IPS-18c (cell line): ENCODE results near the gene IGF2R.
"Not testable (repeated sequence)": the region's sequence is repeated elsewhere in the genome, so short reads cannot be mapped to it uniquely, and the experiment has no call there.

Experiments used
- H3K4me3 ChIP-seq: 2 replicates; pipeline ENCODE4 v1.7.0; 2013; ENCODE audit warnings: low read depth, mild to moderate bottlenecking, low read length, moderate library complexity; ENCODE audit not compliant: insufficient read depth
- H3K9me3 ChIP-seq: one replicate; pipeline ENCODE4 v1.6.1; 2013; ENCODE audit warnings: mild to moderate bottlenecking, low read length, moderate library complexity; ENCODE audit not compliant: control insufficient read depth, insufficient read depth

The IGF2R gene, protein sequence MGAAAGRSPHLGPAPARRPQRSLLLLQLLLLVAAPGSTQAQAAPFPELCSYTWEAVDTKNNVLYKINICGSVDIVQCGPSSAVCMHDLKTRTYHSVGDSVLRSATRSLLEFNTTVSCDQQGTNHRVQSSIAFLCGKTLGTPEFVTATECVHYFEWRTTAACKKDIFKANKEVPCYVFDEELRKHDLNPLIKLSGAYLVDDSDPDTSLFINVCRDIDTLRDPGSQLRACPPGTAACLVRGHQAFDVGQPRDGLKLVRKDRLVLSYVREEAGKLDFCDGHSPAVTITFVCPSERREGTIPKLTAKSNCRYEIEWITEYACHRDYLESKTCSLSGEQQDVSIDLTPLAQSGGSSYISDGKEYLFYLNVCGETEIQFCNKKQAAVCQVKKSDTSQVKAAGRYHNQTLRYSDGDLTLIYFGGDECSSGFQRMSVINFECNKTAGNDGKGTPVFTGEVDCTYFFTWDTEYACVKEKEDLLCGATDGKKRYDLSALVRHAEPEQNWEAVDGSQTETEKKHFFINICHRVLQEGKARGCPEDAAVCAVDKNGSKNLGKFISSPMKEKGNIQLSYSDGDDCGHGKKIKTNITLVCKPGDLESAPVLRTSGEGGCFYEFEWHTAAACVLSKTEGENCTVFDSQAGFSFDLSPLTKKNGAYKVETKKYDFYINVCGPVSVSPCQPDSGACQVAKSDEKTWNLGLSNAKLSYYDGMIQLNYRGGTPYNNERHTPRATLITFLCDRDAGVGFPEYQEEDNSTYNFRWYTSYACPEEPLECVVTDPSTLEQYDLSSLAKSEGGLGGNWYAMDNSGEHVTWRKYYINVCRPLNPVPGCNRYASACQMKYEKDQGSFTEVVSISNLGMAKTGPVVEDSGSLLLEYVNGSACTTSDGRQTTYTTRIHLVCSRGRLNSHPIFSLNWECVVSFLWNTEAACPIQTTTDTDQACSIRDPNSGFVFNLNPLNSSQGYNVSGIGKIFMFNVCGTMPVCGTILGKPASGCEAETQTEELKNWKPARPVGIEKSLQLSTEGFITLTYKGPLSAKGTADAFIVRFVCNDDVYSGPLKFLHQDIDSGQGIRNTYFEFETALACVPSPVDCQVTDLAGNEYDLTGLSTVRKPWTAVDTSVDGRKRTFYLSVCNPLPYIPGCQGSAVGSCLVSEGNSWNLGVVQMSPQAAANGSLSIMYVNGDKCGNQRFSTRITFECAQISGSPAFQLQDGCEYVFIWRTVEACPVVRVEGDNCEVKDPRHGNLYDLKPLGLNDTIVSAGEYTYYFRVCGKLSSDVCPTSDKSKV (N-terminal part only)

DNA sequence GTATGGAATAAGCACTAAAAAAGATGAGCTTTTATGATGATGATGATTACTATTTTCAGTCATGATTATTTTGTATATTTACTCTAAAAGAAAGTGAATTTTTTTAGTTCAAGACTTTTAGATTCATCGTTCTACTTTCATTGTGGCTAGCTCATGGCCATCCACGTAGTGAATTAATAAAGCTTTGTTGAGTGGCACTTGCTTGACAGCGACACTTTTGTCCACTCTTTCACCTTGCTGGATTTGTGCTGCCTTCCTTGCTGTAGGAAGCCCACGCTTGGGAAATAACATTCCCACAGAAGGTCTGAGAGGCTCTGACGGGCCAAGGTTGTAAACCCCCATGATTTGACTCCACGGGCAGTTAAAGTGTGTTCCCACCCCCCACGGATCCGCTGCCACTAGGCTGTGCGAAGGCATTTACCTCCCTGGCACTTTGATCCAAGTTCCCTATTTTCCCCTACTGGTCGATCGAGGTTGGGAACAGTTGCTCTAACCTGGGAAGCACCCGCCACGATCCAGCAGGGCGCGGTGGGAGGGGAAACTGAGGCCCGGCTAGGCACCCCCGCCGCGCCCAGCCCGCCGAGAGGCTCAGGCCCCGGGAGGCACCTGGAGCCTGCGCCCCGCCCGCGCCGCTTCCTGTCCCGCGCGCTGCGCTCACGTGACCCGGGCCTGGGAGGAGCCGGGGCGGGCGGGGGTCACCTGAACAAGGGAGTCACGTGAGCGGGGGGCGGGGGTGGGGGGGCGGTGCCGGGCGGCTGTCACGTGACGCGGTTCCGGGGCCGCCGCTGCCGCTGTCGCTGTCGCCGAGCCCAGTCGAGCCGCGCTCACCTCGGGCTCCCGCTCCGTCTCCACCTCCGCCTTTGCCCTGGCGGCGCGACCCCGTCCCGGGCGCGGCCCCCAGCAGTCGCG is at the start of gene IGF2R:
TSS of gene IGF2R (plus strand) at position 788 of the 909 bp plus-strand sequence. CDS start 165 bp downstream, outside the sequence.
- Histone ChIP-seq H3K9me3 (no peaks in the 10 kb centered on the region), H3K4me3 (peak within 1 kb of the TSS; percentile 85)

DNA sequence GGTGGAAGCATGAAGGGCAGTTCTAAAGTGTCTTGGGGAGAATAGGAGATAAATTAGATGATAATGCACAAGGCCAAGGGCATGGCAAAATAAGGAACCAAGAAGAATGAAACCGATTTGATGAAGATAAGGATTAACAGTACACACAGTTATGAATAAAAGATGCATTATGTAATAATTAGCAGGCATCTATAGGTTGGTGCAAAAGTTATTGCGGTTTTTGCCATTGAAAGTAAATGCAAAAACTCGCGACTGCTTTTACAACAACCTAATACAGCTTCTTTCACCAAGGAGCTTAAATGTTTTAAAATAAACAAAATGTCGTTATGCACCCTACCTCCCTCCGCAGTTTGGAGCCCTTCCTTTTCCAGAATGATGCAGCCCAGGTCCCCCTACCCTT is 49.1 kb upstream of the IGF2R start:
- Histone ChIP-seq H3K4me3 (no peak overlapping the region), H3K9me3 (no peaks in the 10 kb centered on the region)

DNA sequence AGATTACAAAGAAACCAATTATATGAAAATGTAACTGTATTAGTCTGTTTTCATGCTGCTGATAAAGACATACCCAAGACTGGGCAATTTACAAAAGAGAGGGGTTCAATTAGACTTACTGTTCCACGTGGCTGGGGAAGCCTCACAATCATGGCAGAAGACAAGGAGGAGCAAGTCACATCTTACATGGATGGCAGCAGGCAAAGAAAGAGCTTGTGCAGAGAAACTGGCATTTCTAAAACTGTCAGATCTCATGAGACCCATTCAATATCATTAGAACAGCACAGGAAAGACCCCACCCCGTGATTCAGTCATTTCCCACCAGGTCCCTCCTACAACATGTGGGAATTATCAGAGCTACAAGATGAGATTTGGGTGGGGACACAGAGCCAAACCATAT is 44.7 kb upstream of the IGF2R start:
- not testable (repeated sequence) for H3K4me3 ChIP-seq, H3K9me3 ChIP-seq

DNA sequence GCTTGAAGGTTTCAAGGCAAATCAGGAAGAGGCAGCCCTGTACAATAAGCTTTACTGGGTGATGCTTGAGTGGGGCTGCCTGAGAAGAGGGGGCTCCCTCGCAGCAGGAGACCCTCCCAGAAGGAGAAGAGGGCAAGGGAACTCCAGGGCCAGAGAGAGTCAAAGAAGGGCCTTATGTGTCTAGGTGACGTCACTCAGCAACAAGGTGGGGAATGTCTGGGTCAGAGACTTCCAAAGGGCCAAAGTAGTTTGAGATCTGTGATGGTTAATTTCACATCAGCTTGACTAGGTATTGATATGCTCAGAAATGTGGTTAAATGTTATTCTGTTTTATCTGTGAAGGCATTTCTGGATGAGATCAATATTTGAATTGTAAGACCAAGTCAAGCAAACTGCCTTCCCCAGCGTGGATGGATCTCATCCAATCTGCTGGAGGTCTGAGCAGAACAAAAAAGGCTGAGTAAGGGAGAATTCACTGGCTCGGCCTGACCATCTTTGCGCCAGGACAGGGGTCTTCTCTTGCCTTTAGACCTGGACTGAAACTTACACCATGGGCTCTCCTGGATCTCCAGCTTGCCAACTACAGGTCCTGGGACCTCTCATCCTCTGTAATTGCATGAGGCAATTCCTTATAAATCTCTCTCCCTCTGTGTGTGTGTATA is 42.2 kb upstream of the IGF2R start:
- no peak overlapping the region for H3K4me3 ChIP-seq
- H3K9me3 ChIP-seq: no peaks in the 10 kb centered on the region

DNA sequence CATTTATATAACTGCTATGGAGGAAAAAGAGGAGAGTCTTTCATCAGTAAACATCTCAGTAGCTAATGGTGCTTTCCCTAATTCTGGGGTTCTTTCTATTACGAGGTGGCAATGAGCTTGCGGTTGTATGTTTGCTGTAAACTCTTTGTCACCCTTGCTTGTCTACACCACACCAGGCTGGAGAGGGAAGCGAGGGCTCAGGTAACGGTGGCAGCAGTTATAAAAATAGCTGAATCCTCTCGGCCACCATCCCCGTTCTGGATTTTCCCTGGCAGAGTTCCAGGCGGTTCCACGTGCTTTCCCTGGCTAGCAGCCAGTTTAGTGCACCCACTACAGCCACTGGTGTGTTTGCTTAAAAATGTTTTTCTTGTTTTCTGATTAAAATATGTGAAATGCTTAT is 39.1 kb upstream of the IGF2R start:
- Histone ChIP-seq H3K9me3 (no peaks in the 10 kb centered on the region), H3K4me3 (no peak overlapping the region)

DNA sequence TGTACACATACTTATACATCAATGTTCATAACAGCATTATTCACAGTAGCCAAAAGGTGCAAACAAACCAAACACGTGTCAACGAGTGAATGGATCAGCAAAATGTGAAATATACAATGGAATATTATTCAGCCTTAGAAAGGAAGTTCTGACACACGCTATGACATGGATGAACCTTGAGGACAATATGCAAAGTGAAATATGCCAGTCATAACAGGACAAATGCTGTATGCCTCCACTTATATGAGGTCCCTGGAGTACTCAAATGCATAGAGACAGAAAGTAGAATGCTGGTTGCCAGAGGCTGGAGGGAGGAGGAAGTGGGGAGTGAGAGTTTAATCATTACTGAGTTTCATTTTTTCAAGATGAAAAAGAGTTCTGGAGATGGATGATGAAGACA is 37.8 kb upstream of the IGF2R start:
- no peak overlapping the region for H3K4me3 ChIP-seq
- no peaks in the 10 kb centered on the region for H3K9me3 ChIP-seq

DNA sequence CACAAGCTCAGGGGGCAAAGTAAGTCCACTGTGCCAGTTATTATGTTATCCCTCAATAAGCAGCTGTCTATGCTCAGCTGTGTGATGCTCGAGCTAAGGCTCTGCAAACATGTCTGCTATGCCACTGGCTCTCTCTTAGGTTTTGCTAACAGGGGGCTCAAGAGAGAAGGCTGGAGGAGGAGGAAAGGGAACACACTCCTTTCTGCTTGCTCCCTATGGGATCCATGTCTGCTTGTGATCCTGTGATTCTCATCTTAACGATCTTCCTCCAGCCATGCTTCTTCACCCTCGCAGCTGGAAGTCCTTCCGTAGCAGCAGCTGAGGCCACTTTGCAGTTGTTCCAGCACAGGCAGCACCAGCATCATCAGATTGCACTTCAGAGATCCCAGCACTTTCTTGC is 37.0 kb upstream of the IGF2R start:
- Histone ChIP-seq H3K9me3 (no peaks in the 10 kb centered on the region), H3K4me3 (no peak overlapping the region)

DNA sequence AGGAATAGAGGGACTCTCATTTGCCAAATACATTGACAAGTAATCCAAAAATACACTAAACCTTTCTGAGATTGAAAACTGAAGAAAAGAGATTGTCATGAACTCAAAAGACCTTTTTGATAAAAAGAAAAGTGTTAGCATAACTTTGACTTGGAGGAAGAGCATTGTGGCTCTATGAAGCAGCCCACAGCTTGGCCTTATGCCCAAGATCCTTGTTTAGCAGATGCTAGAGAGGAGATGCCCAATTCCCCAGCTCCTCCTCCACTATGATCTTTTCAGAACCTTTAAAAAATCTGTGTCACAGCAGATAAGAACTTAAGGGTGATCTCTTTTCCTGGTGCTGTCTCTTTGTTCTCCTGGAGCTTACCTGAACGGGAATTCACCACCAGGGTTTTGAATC is 35.8 kb upstream of the IGF2R start:
- H3K4me3 ChIP-seq: no peak overlapping the region

DNA sequence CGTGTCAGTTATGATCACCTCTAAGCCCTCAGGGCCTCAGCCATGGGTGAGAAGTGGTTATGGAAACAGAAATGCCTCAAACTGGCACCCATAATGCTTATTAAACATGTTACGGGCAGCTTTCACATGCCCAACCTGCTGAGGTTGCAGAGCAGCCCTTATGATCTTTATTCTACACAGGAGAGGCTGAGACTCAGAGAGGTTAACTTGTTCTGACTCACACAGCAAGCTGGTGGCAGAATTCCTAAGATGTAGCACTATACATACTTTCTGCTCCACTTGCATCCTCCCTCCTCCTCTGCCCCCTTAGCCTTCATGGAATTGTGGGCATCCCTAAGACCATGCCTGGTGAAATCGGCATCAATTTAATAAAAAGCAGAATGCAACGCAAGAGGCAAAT is 34.7 kb upstream of the IGF2R start:
- no peaks in the 10 kb centered on the region for H3K9me3 ChIP-seq
- H3K4me3 ChIP-seq: no peak overlapping the region

More for the DNA sequence above, 35.8 kb upstream of the IGF2R start:
- H3K9me3 ChIP-seq: no peaks in the 10 kb centered on the region

DNA sequence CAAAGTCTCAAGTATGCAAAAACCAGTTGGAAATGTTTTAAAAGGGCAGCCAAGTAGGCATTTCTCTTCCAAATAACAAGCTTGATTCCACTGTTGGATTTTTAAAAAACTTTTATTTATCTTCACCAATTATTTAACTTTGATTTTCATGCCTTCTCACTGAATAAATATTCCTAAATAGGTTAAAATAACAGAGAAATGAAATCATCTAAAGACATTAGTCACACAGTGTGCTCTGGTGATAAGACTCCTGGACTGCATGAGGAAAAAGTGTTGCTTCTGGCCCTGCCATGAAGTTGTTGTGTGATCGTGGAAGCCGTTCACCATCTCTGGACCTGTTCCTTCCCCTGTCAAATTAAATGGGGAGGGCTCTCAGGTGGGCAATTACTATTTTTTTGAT is 33.8 kb upstream of the IGF2R start:
- no peak overlapping the region for H3K4me3 ChIP-seq
- H3K9me3 ChIP-seq: no peaks in the 10 kb centered on the region

DNA sequence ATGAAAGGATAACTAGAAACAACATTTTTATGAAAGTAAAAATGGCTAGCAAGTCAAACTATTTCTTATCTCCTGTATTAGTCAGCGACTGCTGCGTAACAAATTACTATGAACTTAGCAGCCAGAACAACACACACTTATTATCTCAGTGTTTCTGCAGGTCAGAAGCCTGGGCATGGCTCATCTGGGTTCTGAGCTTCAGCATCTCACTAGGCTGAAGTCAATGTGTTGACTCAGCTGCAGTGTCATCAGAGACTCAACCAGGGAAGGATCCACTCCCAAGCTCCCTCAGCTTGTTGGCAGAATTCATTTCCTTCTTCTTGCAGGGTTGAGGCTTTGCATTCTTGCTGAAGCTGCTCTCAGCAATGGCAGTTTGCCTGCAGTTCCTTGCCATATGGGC is 33.2 kb upstream of the IGF2R start:
- H3K9me3 ChIP-seq: no peaks in the 10 kb centered on the region
- H3K4me3 ChIP-seq: no peak overlapping the region

DNA sequence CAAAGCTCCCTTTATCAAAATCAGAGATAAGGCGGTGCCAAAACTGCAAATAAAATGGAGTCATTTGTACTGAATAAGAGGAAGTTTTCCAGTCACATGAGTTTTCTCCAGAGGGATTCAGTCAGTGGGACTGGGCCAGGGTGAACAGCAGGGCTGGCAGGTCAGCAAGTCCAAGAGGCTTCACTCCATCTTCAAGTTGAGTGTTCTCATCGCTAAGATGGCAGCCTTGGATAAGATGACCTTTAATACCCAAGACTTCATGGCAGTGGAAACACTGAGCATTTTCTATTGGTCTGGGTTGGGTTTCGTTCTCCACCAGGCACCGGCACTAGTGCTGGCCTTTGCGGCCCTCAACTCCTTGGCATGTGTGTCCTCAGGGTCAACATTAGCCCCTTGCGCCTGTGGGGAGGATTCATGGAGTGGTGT is 29.3 kb upstream of the IGF2R start:
- no peaks in the 10 kb centered on the region for H3K9me3 ChIP-seq

DNA sequence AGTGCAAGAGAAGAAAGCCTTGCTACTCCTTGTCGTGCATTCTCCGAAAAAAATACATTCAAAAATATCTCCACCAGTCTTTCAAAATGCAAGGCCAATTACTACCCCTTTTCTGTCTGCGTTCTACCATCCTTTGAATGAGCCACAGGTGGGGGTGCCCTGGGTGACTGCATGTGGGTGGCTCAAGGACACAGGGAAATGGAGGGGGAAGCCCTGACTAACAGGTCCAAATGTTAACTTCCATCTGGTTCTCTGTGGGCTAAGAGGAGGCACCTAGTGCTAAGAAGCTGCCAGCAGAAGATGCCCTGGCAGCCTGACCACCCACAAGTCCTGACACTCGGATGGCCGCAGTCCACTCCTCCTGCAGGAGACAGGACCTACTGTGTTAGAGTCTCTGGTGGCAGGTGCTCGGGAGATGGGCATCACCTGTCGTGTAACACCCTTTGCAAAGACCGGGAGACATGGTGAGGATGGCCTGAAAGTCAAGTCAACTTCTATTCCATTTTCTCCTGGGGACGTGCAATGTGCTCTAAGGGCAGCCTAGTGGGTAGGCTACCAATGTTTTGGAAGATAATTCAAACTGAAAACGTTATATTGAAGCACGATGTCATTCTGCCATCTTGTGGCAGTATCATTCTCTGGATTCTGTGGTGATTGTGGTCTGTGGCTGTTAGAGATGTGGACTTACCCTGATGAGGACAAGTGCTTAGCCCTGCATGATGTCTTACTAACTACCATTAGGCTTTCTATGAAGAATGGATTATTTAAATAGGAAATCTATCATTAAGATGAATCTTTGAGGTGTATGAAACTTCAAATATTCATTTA is 27.4 kb upstream of the IGF2R start:
- H3K4me3 ChIP-seq: no peak overlapping the region
- no peaks in the 10 kb centered on the region for H3K9me3 ChIP-seq

More for the DNA sequence above, 29.3 kb upstream of the IGF2R start:
- H3K4me3 ChIP-seq: no peak overlapping the region

DNA sequence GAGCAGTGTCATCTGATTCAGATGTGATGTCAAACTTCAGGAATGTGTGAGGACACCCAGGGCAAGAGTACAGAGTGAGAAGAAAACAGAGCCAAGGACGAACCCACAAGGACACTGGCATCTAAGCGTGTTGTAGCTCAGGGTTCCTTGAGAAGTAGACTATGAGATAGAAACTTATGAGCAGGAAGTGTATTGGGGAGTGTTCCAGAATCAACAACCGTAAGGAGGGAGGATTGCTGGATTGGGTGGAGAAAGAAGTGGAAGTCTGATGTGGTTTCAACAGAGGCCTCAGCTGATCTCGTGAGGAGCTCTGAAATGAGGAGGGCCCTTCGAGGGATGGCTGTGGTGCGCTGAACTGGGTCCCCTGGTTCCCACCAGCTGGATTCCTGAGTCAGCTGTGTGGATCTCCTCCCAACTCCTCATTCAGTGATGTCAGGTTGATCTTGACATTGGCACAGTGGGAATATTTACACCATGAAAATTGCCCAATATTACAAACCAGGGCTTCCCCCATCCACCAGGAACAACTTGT is 25.7 kb upstream of the IGF2R start:
- Histone ChIP-seq H3K9me3 (no peaks in the 10 kb centered on the region), H3K4me3 (no peak overlapping the region)

DNA sequence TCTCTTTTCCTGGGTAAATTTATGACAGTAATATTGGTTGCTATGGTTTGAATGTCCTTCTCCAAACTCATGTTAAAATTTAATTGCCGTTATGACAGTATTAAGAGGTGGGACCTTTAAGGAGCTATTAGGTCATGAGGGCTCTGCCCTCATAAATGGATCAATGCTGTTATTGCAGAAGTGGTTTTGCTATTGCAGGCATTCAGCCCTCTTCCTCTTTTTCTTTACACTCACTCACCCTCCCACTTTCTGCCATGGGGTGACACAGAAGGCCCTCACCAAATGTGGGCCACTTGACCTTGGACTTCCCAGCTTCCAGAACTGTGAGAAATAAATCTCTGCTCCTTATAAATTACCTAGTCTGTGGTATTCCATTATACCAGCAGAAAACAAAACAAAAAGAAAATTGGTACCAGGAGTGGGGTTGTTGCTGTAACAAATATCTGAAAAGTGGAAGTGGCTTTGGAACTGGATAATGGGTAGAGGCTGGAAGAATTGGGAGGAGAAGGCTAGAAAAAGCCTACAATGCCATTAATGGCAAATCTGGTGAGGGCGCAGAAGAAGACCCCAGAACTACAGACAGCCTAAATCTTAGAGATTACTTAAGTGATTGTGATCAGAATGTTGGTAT is 24.8 kb upstream of the IGF2R start:
- H3K9me3 ChIP-seq: no peaks in the 10 kb centered on the region
- no peak overlapping the region for H3K4me3 ChIP-seq
